HEK293T (cell line): ENCODE results near the gene KSR2.

Experiments
- ARNT ChIP-seq: fragments of 450-650 bp; IDR thresholded peaks from 2 replicates; pipeline ENCODE4 v1.6.1; 2017; ENCODE audit warnings: mild to moderate bottlenecking
- BHLHE40 ChIP-seq: fragments of 450-650 bp; IDR thresholded peaks from 2 replicates; pipeline ENCODE4 v1.6.1; 2016; ENCODE audit warnings: mild to moderate bottlenecking, moderate library complexity, borderline replicate concordance
- FOXA1 ChIP-seq: fragments of 450-650 bp; IDR thresholded peaks from 2 replicates; pipeline ENCODE4 v1.6.1; 2016; ENCODE audit warnings: mild to moderate bottlenecking
- HDGF ChIP-seq: fragments of 450-650 bp; IDR thresholded peaks from 2 replicates; pipeline ENCODE4 v1.6.1; 2017; ENCODE audit warnings: antibody characterized with exemption, borderline replicate concordance
- LEF1 ChIP-seq: fragments of 450-650 bp; IDR thresholded peaks from 2 replicates; pipeline ENCODE4 v1.6.1; 2017; ENCODE audit warnings: mild to moderate bottlenecking, borderline replicate concordance
- NFRKB ChIP-seq: fragments of 450-650 bp; IDR thresholded peaks from 2 replicates; pipeline ENCODE4 v1.6.1; 2016; ENCODE audit warnings: mild to moderate bottlenecking, moderate library complexity
- SUZ12 ChIP-seq: fragments of 450-650 bp; IDR thresholded peaks from 2 replicates; pipeline ENCODE4 v1.6.1; 2016; ENCODE audit warnings: mild to moderate bottlenecking

DNA sequence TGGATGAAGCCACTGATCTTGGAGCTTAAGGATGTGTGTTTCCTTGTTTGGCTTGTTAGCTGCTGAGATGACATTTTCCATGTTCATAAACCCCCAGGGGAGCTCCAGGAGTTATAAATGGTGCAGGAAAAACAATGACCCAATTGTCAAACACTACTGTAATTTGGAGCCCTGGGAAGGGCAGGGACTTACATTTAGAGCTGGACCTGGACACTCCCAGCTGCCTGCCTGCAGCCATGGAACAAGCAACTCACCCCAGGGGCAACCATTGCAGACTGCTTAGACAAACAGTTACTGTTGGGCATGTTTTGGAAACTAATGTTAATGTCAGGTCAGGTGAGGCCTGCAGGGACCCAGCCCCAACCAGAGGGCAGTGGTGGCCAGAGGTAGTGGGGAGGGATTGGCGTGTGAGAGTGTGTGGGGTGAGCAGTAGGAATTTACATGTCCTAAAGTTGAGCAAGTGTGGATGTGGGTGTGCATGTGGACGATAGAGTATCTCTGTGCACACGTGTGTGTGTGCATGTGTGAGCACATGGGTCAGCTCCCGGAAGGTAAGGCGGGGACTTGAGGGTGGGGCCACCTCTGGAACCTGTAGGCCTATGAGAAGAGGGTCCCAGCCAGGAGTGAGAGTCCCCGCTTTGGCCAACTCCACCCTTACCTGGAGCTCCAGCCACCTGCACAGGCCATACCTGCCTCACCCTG is 521.0 kb downstream of the KSR2 start:
- TF ChIP-seq LEF1: no peak
- TF ChIP-seq FOXA1: no peak
- no peak for TF ChIP-seq BHLHE40
- no peak for TF ChIP-seq HDGF
- no peak for TF ChIP-seq NFRKB
- TF ChIP-seq ARNT: no peak
- TF ChIP-seq SUZ12: no peak
